MM.1S (cell line): Measurements from ENCODE around the gene MYZAP.

ENCODE experiments used
- CTCF ChIP-seq: fragments of 300-600 bp; sonication (generic); IDR thresholded peaks from 2 replicates; pipeline ENCODE4 v1.5.1; 2016; ENCODE audit warnings: antibody characterized with exemption, low read length, mixed read lengths
- EZH2 ChIP-seq: fragments of 300-600 bp; sonication (generic); optimal IDR thresholded peaks from 2 replicates; pipeline ENCODE3; 2017; ENCODE audit warnings: low read depth, mild to moderate bottlenecking, antibody characterized with exemption, low read length, mixed read lengths
- EZH2phosphoT487 ChIP-seq: fragments of 300-600 bp; sonication (generic); IDR thresholded peaks from 2 replicates; pipeline ENCODE4 v1.6.1; 2018; ENCODE audit warnings: antibody characterized with exemption, low read length

GRCh38 chr15:57703387-57703786 is 111.7 kb downstream of the MYZAP start:
- TF ChIP-seq CTCF: no peak
- no peak for TF ChIP-seq EZH2
- no peak for TF ChIP-seq EZH2phosphoT487
